Thymus (tissue), 11 donors: Measurements from ENCODE around the gene ATP10A. TPM values are rescaled to one million over a fixed set of nuclear protein-coding genes. Genes with fewer than 3 reads are reported as not detected.
"Not testable (repeated sequence)": the region's sequence is repeated elsewhere in the genome, so short reads cannot be mapped to it uniquely, and the experiment has no call there.

Experiments used
- DNase-seq, 9 donors: peaks; one replicate each; pipeline ENCODE4 v3.0.0-alpha.2; 2013; ENCODE audit warnings: low spot score in 9 of 9, low read depth in 6 of 9, missing footprints in 1 of 9
- H3K27ac ChIP-seq, 2 donors: one replicate each; pipeline ENCODE4 v1.5.1; 2013; ENCODE audit warnings: control low read depth in 1 of 2, low read depth in 1 of 2, low read length in 1 of 2, mild to moderate bottlenecking in 1 of 2, moderate library complexity in 1 of 2
- H3K27me3 ChIP-seq, 2 donors: one replicate each; pipeline ENCODE4 v1.5.1; 2013; ENCODE audit warnings: low read length in 1 of 2; ENCODE audit not compliant: control insufficient read depth in 2 of 2, insufficient read depth in 1 of 2
- H3K36me3 ChIP-seq, 2 donors: one replicate each; pipeline ENCODE4 v1.5.1; 2013; ENCODE audit warnings: low read length in 1 of 2, mild to moderate bottlenecking in 1 of 2, moderate library complexity in 1 of 2; ENCODE audit not compliant: control insufficient read depth in 2 of 2, insufficient read depth in 2 of 2
- H3K4me1 ChIP-seq, 2 donors: one replicate each; pipeline ENCODE4 v1.5.1; 2013; ENCODE audit warnings: low read length in 2 of 2; ENCODE audit not compliant: control insufficient read depth in 2 of 2, insufficient read depth in 2 of 2
- H3K4me3 ChIP-seq, 2 donors: one replicate each; pipeline ENCODE4 v1.5.1; 2013; ENCODE audit warnings: low read length in 2 of 2, control low read depth in 1 of 2, mild to moderate bottlenecking in 1 of 2
- H3K9me3 ChIP-seq, 2 donors: one replicate each; pipeline ENCODE4 v1.5.1; 2013; ENCODE audit warnings: low read length in 1 of 2, mild to moderate bottlenecking in 1 of 2; ENCODE audit not compliant: control insufficient read depth in 2 of 2, insufficient read depth in 1 of 2
- WGBS: extraction: QIAGEN DNeasy Blood & Tissue Kit; methylation state at CpG from one replicate; pipeline ENCODE4 v1.1.7; 2013; 5-methylcytosine and 5-hydroxymethylcytosine counted together
- polyA plus RNA-seq: library from polyadenylated mRNA; stranded (reverse); fragments of 200-250 nt; gene quantifications from one replicate; pipeline ENCODE4 v1.2.3, GENCODE V29; 2013
- total RNA-seq: library from RNA; stranded (reverse); fragments of 120-200 nt; gene quantifications from one replicate; pipeline ENCODE4 v1.2.4, GENCODE V29; 2013
- donor health status: healthy.

Gene ATP10A
- total and polyA plus RNA-seq, 2 donors, result 2.4 to 2.6 TPM

DNA sequence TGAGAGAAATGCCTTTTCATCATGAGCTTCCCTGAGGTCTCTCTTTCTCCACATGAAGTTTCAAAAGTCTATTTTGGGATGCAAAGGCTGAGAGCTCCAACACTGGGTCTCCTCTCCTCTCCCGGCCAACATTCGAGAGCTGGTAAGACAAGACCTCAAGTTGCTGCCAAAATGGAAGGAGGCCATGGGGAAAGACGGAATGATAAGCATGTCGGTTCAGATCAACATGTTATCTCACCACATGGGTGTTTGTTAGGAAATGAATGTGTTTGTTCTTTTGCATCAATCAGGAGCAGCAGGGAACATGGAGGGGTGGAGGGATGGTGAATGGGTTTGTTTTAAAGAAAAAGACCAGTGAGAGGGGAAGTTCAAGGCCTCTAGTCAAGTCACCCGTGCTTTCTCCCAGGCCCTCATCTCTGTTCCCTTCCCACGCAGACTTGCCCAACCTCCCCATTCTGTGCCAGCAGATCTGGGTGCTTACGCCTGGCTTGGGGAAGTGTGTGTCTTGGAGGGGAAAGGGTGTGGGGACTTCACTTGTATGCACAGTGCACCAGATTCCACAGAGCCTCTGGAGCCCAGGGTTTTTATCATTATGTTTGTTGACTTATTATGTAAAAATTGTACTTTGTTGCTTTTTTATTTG is 23.5 kb upstream of the ATP10A start:
- no peak overlapping the region for H3K27ac ChIP-seq
- H3K36me3 ChIP-seq, result no peaks in the 10 kb centered on the region
- DNase-seq, result no peak
- no peaks in the 10 kb centered on the region for H3K9me3 ChIP-seq
- 93% methylated on average over 7 of the region's 7 CpGs for WGBS
- H3K4me3 ChIP-seq, result no peak overlapping the region
- H3K4me1 ChIP-seq, result no peaks in the 10 kb centered on the region
- no peaks in the 10 kb centered on the region for H3K27me3 ChIP-seq

DNA sequence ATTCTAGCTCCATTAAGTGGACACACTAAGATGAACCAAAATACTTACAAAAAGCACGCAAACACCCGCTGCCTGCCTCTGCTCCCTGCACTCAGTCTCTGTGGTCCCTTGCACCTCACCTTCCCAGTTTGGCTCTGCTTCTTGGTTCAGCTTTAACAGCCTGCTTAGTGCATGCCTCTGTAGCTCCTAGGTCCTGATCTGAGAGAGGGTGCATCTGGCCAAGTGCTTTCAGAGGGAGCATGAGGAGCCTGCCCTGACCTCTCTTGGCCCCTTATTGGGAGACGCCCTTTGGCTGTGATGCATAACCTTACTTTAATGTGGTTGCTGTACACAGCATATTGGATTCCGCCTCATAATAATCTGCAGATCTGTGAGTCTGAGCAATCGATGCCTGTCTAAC is 21.2 kb upstream of the ATP10A start:
- 75% methylated on average over 5 of the region's 5 CpGs for WGBS
- Histone ChIP-seq H3K4me3 (no peak overlapping the region), H3K4me1 (no peaks in the 10 kb centered on the region), H3K9me3 (no peaks in the 10 kb centered on the region), H3K27me3 (no peaks in the 10 kb centered on the region), H3K36me3 (no peaks in the 10 kb centered on the region), H3K27ac (no peak overlapping the region)
- no peak for DNase-seq

DNA sequence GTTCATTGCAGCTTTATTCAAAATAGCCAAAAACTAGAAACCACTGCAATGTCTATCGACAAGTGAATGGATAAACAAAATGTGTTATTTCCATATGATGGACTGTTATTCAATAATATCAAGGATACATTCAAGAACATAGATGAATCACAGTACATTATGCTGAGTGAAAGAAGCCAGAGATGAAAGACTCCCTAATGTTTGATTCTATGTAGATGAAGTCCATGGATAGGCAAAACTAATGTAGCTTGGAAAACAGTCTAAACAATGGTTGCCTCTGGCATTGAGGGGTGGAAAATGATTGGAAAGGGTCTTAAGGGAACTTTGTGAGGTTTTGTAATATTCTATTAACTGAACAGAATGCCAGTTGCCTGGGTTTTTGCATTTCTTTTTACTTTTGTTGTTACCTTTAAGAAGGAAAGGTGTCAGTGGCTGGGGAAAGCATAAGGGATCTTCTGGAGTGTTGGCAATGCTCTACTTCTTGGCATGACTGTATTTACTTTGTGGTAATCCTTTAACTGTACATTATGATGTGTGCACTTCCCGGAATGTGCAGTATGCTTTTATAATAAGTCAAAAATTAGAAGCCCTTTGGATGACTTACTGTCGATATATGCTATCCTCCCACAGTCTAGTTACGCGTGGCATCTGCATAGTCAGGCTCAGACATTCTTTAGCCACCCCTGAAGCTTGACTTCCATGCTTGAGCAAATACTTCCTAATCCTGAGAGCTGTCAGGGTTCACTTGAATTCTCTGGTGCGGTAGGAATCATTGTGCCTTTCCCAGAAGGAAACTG is 20.5 kb upstream of the ATP10A start:
- Histone ChIP-seq H3K27ac (no peak overlapping the region), H3K36me3 (no peaks in the 10 kb centered on the region), H3K27me3 (no peaks in the 10 kb centered on the region), H3K4me3 (no peak overlapping the region), H3K9me3 (no peaks in the 10 kb centered on the region), H3K4me1 (no peaks in the 10 kb centered on the region)
- WGBS, result 90% methylated on average over 6 of the region's 6 CpGs
- no peak for DNase-seq

DNA sequence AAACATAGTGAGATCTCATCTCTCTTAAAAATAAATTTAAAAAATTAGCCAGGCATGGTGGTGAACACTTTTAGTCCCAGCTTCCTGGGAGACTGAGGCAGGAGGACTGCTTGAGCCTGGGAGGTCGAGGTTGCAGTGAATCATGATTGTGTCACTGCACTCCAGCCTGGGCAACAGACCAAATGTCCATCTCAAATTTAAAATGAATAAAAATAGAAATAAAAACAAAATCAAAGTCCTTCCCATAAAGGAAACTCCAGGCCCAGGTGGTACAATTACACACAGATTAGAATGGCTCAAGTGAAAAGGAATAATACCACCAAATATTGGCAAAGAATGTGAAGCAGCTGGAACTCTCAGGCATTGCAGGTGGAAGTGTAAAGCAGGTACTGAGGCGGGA is 19.3 kb upstream of the ATP10A start:
- Histone ChIP-seq H3K36me3 (no peaks in the 10 kb centered on the region), H3K9me3 (no peaks in the 10 kb centered on the region), H3K27me3 (no peaks in the 10 kb centered on the region), H3K27ac (no peak overlapping the region), H3K4me1 (no peaks in the 10 kb centered on the region), H3K4me3 (no peak overlapping the region)
- no peak for DNase-seq
- WGBS, result 91% methylated on average over 2 of the region's 2 CpGs

DNA sequence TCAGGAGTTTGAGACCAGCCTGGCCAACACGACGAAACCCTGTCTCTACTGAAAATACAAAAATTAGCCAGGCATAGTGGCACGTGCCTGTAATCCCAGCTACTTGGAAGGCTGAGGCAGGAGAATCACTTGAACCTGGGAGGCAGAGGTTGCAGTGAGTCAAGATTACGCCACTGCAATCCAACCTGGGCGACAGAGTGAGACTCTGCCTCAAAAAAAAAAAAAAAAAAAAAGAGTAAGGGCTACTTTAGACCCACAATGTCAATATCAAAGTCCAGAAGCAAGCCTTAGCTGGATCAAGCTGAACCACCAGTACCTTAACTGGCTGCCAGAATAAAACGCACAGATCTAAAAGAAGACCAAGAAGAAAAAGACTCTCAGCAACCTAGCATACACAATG is 17.8 kb upstream of the ATP10A start:
- not testable (repeated sequence) for H3K9me3 ChIP-seq, DNase-seq, H3K27me3 ChIP-seq, H3K27ac ChIP-seq, H3K4me1 ChIP-seq, H3K36me3 ChIP-seq, H3K4me3 ChIP-seq
- WGBS, result 93% methylated on average over 6 of the region's 6 CpGs

DNA sequence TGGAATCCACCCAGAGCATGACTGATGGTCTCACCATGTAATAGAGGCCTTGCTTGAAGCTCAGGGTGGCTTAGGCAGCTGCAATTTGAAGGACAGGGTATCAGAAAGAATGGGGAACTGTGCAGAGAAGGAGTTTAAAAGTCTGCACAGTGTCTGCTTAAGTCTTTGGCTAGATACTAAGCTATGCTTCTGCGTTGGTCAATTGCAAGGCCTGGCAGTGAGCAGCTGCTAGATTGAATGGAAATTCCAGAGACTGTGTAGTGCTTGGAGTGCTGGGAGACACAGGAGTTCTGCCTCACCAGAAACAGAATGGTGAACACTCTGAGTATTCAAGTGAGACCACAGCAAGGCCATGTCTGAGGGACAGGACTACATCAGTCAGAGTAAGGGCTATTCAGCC is 17.3 kb upstream of the ATP10A start:
- Histone ChIP-seq H3K27me3 (no peaks in the 10 kb centered on the region), H3K36me3 (no peaks in the 10 kb centered on the region), H3K4me1 (no peaks in the 10 kb centered on the region), H3K27ac (no peak overlapping the region), H3K4me3 (no peak overlapping the region), H3K9me3 (no peaks in the 10 kb centered on the region)
- no peak for DNase-seq
- 96% methylated on average over 1 of the region's 1 CpG for WGBS

DNA sequence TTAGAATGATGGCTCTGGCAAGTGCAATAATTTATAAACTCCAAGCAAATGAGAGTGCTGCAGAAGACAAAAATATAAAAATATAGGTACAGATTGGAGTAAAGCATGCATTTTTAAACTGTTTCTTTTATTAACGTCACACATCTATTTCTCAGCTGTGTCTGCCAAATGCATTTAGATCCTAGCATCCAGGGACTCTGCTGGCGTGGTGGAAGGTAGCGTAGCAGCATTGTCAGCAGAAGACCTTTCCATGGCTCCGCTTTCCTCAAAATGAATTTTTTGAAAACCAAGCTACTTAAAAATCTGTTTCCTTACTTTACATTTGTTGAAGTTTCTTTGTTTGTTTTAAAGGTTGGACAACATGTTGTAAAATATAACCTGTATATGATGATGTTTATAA is 16.3 kb upstream of the ATP10A start:
- H3K36me3 ChIP-seq, result no peaks in the 10 kb centered on the region
- WGBS, result 96% methylated on average over 4 of the region's 4 CpGs
- no peaks in the 10 kb centered on the region for H3K4me1 ChIP-seq
- DNase-seq, result no peak
- no peak overlapping the region for H3K4me3 ChIP-seq
- no peak overlapping the region for H3K27ac ChIP-seq
- no peaks in the 10 kb centered on the region for H3K27me3 ChIP-seq
- H3K9me3 ChIP-seq, result no peaks in the 10 kb centered on the region

DNA sequence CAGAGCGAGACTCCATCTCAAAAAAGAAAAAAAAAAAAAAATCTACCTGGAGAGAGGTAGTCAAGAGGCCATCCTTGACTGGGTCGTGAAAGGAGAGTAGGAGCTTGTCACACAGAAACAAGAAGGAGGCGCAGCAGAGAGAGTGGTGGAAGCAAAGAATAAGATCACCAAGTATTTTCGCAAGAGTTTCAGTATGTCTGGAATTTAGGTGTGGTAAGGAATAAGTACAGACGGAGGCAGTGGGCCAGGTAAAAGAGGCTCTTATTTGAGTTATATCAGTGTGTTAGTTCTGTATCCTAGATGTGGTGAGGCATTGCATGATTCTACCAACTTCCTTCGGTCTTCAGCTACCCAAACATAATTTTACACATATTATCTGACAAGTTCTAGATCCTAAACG is 14.6 kb upstream of the ATP10A start:
- 96% methylated on average over 7 of the region's 7 CpGs for WGBS
- Histone ChIP-seq H3K27me3 (no peaks in the 10 kb centered on the region), H3K9me3 (no peaks in the 10 kb centered on the region), H3K4me1 (no peaks in the 10 kb centered on the region), H3K4me3 (no peak overlapping the region), H3K27ac (no peak overlapping the region), H3K36me3 (no peaks in the 10 kb centered on the region)
- DNase-seq, result no peak

DNA sequence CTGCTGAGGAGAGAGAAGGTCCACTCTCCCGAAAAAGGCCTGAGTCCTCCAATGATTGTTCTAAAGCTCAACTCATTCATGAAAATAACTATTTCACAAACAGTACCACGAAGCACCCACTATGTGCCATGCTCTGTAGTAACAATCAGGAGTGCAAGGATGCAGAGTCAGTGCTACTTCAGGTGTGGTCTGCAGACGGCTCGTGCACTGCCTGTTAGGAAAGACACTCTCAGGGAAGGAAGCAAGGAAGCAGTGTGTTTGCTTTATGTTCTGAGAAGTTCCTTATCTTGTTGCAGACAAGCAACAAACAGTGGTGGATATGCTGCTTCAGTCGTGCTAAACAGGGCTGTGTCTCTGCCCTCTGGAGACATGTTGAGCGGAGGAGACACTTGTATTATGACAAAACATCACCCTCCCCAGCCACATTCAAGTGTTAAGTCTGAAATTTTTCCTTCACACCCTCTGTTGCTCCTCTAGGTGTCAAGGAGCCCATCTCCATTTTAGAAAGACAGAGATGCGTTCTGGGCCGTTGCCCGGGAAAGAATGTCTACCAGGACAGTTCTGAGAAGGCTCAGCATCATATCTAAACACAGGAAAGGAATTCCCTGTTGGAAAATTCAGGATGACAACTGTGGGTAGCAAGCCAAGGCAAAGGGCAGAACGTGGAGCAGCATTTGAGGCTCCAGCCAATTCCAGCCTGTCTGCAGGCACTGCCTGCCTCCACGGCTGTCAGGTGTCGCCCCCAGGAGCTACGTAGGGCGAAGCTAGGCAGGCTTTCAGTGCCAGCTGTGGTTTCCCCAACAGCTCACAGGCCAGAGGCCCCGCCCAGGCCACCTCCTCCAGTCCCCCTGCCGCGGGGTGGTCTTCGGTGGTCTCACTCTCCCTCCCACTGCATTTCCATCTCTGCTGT is 13.4 kb upstream of the ATP10A start:
- H3K4me3 ChIP-seq, result no peak overlapping the region
- H3K36me3 ChIP-seq, result no peaks in the 10 kb centered on the region
- H3K9me3 ChIP-seq, result no peaks in the 10 kb centered on the region
- WGBS, result 86% methylated on average over 18 of the region's 18 CpGs
- H3K4me1 ChIP-seq, result no peaks in the 10 kb centered on the region
- no peak for DNase-seq
- no peaks in the 10 kb centered on the region for H3K27me3 ChIP-seq
- H3K27ac ChIP-seq, result no peak overlapping the region
